ENCODE data around the gene RIPOR1. TPM values are rescaled to one million over a fixed set of nuclear protein-coding genes. Genes with fewer than 3 reads are reported as not detected.
"Not testable (repeated sequence)": the region's sequence is repeated elsewhere in the genome, so short reads cannot be mapped to it uniquely, and the experiment has no call there.

The RIPOR1 gene
- total RNA-seq, 1 donor from 2014 or later = 97.6 TPM

DNA sequence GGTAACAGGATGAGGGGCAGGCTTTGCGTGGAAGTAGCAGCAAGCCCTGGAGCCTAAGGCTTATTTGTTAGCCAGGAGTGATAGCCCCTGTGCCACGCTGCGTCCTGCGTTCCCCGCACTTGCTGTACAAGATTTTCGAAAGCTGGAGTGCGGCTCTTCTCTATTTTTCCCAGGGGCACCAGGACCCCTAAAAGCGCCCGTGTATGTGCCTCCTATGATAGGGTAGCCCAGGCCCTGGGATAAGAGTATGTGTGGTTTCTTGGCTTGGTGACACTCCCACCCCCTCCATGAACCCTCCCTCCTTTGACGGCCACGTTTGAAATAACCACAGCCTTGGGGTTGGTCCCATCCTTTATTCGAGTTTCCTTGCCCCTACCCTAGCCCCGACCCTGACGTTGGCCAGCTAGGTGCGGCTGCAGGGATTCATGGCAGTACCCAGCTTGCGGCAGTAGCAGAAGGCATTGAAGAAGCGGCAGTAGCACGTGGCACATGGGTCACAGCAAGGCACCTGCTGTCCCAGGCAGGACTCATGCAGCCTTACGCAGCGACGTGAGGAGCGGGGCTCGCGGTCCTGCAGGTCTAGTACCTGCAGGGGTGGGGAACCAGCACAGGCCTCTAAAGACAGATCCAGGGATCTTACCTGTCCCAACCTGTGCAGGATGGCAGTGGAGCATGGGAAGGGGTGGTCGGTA lies 46.2 kb upstream of the RIPOR1 start:
- Mint-ChIP-seq H3K27me3 (ENCODE audit: low read depth) (no peaks in the 10 kb centered on the region), H3K27ac (ENCODE audit: unreplicated experiment) (no peak overlapping the region), H3K4me1 (ENCODE audit: low read depth) (peaks cover 34% of the 10 kb centered on the region), H3K4me3 (ENCODE audit: unreplicated experiment) (peak overlapping the region; percentile 100), H3K9me3 (ENCODE audit: low read depth) (no peaks in the 10 kb centered on the region), H3K36me3 (ENCODE audit: low read depth) (peaks cover 4% of the 10 kb centered on the region)
- no peak for DNase-seq (ENCODE audit: low spot score)
- TF ChIP-seq, protein P1, sequence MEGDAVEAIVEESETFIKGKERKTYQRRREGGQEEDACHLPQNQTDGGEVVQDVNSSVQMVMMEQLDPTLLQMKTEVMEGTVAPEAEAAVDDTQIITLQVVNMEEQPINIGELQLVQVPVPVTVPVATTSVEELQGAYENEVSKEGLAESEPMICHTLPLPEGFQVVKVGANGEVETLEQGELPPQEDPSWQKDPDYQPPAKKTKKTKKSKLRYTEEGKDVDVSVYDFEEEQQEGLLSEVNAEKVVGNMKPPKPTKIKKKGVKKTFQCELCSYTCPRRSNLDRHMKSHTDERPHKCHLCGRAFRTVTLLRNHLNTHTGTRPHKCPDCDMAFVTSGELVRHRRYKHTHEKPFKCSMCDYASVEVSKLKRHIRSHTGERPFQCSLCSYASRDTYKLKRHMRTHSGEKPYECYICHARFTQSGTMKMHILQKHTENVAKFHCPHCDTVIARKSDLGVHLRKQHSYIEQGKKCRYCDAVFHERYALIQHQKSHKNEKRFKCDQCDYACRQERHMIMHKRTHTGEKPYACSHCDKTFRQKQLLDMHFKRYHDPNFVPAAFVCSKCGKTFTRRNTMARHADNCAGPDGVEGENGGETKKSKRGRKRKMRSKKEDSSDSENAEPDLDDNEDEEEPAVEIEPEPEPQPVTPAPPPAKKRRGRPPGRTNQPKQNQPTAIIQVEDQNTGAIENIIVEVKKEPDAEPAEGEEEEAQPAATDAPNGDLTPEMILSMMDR (IDR thresholded peaks at IDR 0.05) = no peak

DNA sequence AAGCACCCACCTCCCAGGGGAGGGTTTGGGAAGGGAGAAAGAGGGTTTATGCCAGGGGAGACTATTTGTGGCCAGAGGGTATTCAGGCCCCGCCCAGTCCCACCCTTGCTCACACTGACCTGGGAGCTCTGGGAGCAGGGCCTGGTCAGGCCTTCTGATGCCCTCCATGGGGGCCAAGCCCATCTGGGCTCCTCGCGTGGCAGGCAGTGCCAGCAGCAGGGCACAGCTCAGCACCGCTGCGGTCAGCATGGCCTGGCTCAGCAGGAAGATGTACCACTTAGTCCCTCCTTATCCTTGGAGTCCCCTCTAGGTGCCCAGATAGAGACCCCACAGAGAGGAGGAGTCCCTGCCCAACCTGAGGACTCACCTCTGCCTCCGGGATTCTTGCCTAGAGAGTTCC lies 45.5 kb upstream of the RIPOR1 start, which contains the start of gene AGRP:
Gene AGRP, minus strand, starts transcription at position 398 of the 400 bp plus-strand sequence. Its CDS starts 149 bp downstream, at position 249.
- no peak for DNase-seq (ENCODE audit: low spot score)
- no peaks in the 10 kb centered on the region for H3K9me3 Mint-ChIP-seq (ENCODE audit: low read depth)
- H3K36me3 Mint-ChIP-seq (ENCODE audit: low read depth) = peaks cover 3% of the 10 kb centered on the region
- TF ChIP-seq, protein P1 (IDR thresholded peaks at IDR 0.05) = no peak
- H3K4me1 Mint-ChIP-seq (ENCODE audit: low read depth) = peaks cover 29% of the 10 kb centered on the region
- peak within 1 kb of the TSS; percentile 100 for H3K4me3 Mint-ChIP-seq (ENCODE audit: unreplicated experiment)
- no peak within 1 kb of the TSS for H3K27ac Mint-ChIP-seq (ENCODE audit: unreplicated experiment)
- no peaks in the 10 kb centered on the region for H3K27me3 Mint-ChIP-seq (ENCODE audit: low read depth)

DNA sequence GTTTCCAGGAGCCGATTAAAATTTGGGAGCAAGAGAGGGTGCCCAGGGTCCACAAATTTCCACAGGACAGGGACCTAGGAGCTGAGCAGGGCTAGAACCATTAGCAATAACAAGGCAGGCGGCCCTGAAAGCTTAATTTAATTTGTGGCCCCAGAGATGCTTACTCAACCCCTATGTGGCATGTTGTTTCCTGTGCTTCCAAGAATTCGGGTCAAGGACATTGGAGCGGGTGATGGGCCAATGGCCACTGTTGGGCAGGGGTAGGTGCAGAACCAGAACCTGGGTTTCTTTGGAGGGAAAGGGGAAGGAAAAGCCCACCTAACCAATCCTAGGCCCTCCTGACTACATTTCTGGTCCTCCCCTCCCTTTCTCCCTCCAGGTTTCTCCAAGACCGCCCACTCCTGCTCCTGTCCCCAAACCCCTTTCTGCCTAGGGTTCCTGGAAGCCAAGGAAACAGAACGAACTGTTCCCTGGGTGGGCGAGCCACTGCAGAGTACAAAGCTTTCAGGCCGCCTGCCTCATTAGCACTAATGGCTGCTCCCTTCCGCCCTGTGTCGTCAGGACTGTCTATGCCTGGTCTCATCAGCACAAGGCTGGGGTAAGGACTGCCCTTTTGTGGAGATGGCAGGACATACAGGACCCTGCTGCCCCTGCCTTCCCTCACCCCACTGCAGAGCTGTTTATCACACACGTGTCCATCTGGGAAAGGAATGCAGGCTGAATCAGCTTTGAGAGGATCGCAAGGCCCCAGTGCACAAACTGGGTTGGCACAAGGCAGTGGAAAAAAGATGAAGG lies 44.7 kb upstream of the RIPOR1 start:
- DNase-seq (ENCODE audit: low spot score) = no peak
- Mint-ChIP-seq H3K4me1 (ENCODE audit: low read depth) (peaks cover 24% of the 10 kb centered on the region), H3K27ac (ENCODE audit: unreplicated experiment) (no peak overlapping the region), H3K27me3 (ENCODE audit: low read depth) (no peaks in the 10 kb centered on the region), H3K9me3 (ENCODE audit: low read depth) (no peaks in the 10 kb centered on the region), H3K36me3 (ENCODE audit: low read depth) (peaks cover 3% of the 10 kb centered on the region), H3K4me3 (ENCODE audit: unreplicated experiment) (no peak overlapping the region)
- TF ChIP-seq, protein P1 (IDR thresholded peaks at IDR 0.05) = no peak

DNA sequence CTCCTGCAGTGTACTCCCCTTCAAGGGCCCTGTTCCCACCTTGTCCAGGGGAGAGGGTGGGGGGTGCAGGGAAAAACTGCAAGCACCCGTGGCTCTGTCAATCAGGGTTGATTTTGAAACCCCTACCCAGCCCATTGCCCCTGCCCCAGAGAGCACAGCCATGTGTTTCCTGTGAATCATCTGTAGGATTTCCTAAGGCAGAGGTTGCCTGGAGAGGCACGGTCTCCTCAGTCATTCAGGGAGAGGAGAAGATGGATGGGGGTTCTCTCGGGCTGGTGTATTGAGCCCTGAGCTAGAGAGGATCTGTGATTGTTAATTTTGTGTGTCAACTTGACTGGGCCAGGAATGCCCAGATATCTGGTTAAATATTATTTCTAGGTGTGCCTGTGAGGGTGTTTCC lies 41.8 kb upstream of the RIPOR1 start:
- Mint-ChIP-seq H3K4me1 (ENCODE audit: low read depth) (peaks cover 10% of the 10 kb centered on the region), H3K27me3 (ENCODE audit: low read depth) (no peaks in the 10 kb centered on the region), H3K9me3 (ENCODE audit: low read depth) (no peaks in the 10 kb centered on the region), H3K36me3 (ENCODE audit: low read depth) (peaks cover 3% of the 10 kb centered on the region), H3K27ac (ENCODE audit: unreplicated experiment) (no peak overlapping the region), H3K4me3 (ENCODE audit: unreplicated experiment) (no peak overlapping the region)
- TF ChIP-seq, protein P1 (IDR thresholded peaks at IDR 0.05) = no peak
- no peak for DNase-seq (ENCODE audit: low spot score)

DNA sequence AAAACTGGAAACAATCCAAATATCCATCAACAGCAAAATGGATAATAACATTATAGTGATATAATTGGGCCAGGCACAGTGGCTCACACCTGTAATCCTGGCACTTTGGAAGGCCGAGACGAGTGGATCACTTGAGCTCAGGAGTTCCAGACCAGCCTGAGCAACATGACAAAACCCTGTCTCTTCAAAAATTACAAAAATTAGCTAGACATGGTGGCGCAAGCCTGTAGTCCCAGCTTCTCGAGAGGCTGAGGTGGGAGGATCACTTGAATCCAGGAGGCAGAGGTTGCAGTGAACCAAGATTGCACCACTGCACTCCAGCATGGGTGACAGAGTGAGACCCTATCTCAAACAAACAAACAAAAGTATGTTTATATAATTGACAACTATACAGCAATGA lies 41.1 kb upstream of the RIPOR1 start:
- not testable (repeated sequence) for H3K9me3 Mint-ChIP-seq (ENCODE audit: low read depth); H3K36me3 Mint-ChIP-seq (ENCODE audit: low read depth); H3K27me3 Mint-ChIP-seq (ENCODE audit: low read depth); H3K27ac Mint-ChIP-seq (ENCODE audit: unreplicated experiment); H3K4me3 Mint-ChIP-seq (ENCODE audit: unreplicated experiment); DNase-seq (ENCODE audit: low spot score); H3K4me1 Mint-ChIP-seq (ENCODE audit: low read depth)

All from chondrocyte (in vitro differentiated cells).